GM18868 (cell line): Measurements from ENCODE around the gene IL1RN.
"Not testable (repeated sequence)": the region's sequence is repeated elsewhere in the genome, so short reads cannot be mapped to it uniquely, and the experiment has no call there.

Experiments
- ATAC-seq: cut with Tn5 transposase; IDR thresholded peaks from one replicate; pipeline ENCODE4 v1.9.1; 2021; ENCODE audit warnings: mild to moderate bottlenecking, moderate library complexity; ENCODE audit not compliant: unreplicated experiment

The IL1RN gene, protein sequence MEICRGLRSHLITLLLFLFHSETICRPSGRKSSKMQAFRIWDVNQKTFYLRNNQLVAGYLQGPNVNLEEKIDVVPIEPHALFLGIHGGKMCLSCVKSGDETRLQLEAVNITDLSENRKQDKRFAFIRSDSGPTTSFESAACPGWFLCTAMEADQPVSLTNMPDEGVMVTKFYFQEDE

DNA sequence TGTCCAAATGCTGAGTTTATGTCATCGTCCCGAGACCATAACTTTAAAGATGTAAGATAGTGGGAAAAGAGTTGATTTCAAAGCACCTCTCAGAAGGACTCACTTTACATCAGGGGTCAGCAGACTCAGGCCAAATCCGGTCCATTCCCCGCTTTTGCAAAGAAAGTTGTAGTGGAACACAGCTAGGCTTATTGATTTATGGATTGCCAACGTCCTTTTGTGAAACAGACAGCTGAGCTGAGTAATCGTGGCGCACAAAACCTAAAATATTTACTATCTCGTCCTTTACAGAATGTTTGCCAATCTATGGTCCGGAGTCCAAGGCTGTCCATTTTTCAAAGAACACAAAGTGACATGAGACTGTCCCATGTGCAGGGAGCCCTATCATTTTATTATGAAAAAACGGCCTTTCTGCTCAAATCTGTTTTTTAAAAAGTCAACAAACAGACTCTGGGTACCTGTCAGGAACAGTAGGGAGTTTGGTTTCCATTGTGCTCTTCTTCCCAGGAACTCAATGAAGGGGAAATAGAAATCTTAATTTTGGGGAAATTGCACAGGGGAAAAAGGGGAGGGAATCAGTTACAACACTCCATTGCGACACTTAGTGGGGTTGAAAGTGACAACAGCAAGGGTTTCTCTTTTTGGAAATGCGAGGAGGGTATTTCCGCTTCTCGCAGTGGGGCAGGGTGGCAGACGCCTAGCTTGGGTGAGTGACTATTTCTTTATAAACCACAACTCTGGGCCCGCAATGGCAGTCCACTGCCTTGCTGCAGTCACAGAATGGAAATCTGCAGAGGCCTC lies at the start of gene IL1RN:
Gene IL1RN, plus strand, starts transcription at position 754 of the 801 bp plus-strand sequence. Its CDS starts 27 bp downstream, at position 781.
- ATAC-seq: no peak

DNA sequence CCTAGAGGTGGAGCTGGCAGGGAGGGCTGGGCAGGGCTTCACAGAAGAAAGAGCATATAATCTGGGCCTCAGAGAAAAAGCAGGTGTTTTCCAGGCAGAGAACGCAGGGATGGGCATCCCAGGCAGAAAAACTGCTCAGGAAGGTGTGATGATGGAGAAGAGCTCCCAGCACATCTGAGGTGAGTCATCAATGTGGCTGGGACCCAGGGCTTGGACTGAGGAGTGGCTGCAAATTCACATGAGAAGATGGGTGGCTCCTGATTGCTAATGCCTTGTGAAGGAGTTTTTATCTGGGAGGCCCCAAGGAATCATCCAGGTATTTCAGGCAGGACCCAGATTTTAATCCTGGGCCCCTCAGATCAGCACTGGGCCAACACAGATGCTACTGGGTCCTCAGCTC lies 49.5 kb upstream of the IL1RN start:
- no peak for ATAC-seq

DNA sequence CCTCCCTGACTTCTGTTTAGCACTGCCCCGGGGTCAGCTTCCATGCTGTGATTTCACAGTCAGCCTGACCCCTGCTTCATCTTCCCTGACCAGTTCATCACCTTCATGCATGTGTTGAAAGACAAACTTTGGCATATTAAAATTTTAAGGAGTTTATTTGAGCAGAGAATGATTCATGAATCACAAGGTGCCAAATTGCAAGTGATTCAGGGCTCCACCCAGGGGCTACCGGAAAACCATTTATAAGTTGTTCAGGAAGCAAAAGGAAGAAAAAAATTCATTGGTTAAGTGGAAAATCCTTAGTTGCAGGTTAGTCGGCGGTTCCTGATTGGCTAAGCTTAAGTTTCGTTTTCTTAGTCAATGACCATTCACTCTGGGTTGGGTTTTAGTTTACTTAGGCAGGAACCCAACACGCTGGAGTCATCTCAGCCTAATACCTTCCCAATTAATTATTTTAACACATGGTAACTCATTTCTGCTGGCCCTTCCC lies 49.0 kb upstream of the IL1RN start:
- ATAC-seq: no peak

DNA sequence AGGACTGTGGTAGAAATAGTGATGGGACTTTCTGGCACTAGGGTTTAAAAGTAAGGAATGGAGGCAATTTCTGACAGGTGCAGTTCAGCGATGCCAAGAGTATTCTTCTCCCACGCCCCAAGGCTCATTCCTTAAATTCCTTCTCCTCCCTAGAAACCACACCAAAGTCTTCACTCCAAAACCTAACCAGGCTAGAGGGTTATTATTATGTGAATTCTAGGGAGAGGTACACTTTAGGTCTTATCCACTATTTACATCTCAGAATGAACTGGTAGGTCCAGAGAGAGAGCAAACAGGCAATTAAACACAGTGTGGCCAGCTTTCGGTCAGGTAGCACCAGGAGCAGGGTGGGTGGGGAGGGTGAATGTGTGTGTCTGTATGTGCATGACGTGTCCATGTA lies 48.3 kb upstream of the IL1RN start:
- no peak for ATAC-seq

DNA sequence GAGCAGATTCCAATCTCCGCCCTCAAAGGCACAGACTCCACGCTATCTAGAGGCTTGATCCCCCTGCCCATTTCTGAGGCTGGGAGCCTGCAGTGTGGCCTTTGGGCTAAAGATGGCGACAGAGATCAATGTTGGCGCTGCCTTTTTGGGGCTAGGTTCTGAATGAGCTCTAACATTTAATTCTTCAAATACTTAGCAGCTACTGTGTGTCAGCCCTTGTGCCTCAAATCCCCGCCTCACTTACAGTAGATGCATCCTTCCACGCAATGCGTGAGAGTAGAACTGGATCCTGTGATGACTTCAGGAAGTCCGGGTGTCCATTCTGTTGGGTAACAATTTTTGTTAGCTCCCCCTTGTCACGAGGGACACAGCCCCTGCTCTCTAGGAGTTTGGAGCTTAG lies 47.3 kb upstream of the IL1RN start:
- peak; percentile 46 for ATAC-seq

DNA sequence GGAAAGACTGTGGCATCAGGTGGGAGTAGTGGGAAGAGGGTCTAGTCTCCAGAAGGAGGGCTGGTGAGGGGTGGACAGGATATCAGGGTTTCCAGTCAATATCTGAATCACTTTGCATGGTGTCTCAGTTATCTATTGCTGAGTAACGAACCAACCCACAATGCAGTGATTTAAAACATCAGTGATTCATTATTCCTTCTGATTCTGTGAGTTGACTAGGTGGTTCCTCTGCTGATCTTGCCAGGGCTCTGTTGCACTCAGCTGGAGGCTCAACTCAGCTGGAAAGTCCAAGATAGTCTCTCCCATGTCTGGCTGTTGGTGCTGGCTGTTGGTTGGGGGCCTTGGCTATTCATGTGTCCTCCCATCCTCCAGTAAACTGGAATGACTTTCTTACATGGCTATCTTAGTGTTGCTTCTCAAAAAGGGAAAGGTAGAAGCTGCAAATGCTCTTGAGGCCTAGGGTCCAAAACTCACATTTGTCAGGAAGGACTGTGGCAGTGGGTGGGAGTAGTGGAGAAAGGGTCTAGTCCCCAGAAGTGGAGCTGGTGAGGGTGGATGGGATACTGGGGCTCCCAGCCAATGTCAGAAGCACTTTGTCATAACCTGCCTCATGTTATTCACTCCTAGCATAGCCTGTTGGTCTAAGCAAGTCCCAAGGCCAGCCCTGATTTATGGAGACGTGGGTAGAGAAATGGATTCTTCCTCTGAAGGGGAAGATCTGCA lies 45.7 kb upstream of the IL1RN start:
- ATAC-seq: no peak

DNA sequence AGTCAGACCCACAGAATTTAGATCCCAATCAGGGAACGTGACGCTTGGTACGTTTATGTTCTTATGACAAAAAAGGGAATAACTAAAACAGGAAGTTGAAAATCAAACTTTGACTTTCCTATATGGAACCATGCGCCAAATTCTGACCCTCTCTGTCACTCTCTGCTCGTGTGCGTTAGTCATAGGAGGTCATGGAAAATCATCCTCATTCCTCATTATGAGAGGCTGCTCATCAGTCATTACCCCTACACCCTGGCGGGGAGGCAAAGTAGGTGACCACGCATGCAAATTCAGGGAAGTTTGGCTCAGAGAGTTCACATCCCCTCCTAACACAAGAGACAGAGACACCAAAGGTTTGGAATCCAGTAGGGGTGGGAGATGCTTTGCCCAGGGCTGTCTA lies 44.1 kb upstream of the IL1RN start:
- no peak for ATAC-seq

DNA sequence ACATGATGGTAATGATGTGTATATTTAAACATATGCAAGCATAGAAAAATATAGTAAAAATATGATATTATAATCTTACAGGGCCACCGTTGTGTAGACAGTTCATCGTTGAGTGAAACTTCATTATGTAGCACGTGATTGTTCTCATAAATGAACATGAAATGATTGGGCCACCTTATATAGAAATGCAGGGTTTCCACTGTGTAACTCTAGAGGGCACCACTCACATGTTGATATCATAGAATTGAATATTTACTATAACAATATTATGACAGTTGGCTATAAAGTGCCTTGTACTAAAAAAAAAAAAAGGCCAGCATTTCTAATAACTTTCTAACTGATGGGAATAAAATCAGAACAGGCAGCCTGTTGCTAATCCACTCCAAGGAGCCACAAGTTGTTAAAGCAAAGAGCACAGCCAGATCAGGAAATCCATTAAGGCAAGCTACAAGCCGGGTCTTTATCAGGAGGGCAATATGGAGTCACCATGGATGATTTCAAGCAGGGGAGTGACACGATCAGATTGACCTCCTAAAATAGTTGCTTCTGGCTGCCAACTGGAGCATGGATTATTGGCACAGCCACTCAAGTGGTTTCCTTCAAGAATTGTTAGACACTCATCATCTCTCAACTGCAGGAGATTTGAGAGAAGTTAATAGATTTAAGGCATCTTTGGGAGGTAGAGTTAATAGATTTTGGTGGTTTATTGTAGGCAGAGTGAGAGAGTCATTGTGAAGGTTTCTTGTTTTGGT lies 43.0 kb upstream of the IL1RN start:
- no peak for ATAC-seq

DNA sequence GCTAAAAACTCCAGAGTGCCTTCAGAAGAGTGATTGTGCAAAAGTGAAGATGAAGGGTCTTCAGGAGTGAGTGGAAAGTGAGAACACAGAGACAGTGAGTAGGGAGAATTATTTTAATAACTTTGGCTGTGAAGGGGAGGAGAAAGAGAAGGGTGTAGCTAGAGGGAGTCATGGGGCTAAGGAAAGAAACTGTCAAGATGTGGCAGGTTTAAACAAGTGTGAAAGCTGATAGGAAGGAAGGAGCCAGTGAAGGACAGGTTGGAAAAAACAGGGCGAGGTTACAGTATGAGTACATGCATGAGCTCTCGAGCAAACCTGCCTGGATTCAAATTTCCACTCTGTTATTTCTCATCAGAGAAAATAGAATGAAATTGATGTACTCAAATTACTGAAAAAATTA lies 41.9 kb upstream of the IL1RN start:
- no peak for ATAC-seq

DNA sequence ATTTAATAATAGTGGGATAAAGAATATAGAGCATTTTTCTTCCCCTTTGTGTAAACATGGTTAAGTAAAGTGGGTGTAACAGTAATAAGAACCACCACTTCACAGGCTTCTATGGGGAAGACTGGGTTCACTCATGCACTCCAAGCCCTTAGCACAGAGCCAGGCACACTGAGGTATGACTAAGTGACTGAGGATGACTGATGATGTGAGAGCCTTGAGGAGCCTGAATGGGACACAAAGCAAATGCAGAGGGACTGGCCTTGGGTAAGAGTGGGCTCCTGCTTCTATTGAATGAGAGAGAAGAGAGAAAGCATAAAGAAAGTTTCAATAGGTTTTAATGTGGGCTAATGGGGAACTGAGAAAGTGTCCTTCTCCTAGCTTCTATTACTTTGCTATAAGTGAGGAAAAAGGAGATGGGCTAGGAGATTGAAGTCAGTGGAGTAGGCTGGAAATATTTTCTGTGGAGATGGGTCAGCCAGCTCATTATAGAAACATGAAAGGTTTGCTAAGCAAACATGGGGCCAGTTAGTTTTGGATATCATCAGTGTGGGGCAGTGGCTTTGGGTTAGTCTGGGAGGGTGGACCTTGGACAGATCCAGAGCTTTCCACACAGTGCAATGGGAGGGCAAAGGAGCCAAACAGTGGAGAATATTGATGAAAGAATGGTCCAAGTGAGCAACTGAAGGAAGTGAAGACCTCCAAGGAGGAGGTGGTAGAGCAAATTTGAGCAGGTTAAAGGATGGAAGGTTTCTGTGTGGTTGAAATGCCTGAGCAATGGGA lies 39.0 kb upstream of the IL1RN start:
- no peak for ATAC-seq

DNA sequence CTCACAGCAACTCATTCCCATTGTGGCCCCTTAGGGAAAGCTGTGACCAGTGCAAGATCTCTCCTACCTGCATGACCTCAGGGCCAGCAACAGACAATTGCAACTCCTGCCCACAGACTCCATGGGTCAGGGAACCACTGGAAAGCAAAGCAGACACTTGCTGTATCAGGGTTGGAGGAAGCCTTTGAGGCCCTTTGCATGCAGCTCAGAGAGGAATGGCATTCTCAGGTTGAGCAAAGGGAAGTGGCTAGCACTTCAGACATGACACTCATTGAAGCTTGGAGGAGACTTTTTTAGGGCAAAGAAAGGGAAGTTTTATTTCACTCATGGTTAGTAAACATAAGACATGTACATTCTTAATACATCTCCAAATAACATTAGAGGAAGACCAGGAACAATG lies 37.5 kb upstream of the IL1RN start:
- no peak for ATAC-seq

DNA sequence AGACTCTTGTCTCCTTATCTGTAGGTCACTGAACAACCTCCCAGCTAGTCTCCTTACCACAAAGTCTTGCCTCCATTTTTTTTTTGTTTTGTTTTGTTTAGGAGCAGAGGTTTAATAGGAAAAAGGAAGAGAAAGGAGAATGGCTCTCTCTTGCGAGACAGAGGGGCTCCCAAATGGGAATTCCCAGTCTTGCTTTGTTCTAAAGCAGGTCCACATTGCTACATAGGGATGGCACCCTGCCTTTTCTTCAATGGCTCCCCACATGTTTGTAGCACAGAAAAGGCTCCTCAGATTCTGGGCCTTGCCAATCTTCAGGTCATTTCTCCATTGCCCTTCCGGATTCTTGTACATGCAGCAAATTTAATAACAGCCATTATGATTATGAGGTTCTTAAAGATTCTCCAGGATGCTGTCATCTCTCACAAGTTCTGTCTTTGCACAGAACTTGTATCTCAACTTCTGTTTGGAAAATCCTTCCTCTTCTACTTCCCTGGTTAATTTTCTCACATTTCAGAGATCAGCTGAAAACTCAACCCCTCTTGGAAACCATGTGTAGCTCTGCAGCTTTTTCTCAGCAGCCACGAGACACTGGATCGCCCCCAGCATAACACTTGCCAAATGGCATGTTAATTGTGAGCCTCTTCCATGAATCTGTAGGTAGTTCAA lies 36.0 kb upstream of the IL1RN start:
- no peak for ATAC-seq

DNA sequence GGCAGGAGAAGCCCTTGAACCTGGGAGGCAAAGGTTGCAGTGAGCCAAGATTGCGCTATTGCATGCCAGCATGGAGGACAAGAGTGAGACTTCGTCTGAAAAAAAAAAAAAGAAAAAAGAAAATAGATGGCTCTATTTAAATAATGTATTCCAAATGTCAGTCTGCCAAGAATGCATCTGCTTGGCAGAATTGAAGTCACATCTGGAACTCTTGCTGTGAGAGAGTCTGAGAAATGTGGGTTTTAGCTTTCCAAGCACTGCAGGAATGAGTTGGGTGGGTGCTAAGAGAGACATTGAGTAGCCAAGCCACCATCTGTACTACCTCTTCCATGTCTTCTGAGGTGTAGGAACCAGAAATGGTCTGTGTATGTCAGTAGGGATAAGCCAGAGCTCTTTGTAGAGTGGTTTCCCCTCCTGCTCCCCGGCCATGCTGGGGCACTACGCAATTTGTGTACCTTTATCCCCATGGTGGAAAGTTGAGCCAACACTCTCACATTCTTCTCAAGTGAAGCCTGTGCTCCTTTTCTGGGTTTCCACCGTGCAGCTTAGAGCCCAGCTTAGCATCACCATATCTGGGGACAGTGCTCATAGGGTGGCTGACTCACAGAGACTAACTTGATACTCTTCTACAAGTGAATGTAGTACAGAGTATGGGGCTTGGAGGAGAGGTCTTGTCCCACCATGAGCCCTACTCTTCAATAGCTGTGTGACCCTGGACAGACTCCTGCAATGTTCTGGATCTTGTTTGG lies 34.4 kb upstream of the IL1RN start:
- no peak for ATAC-seq

DNA sequence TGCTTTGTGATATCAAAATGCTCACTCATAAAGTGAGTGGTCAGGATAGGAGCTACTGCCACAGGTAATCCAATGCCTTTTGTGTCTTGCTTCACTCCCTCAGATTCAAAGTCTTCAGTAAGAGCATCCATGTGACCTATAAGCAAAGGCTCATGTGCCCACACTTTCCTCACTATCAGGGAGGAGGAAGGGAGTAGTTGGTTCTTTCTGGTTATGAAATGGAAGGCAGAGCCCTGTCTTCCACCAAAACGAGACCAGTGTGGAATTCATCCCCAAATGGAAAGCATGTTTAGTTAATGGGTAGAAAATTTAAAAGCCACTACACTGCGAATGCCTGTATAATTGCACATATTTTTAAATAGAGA lies 33.8 kb upstream of the IL1RN start:
- ATAC-seq: no peak

DNA sequence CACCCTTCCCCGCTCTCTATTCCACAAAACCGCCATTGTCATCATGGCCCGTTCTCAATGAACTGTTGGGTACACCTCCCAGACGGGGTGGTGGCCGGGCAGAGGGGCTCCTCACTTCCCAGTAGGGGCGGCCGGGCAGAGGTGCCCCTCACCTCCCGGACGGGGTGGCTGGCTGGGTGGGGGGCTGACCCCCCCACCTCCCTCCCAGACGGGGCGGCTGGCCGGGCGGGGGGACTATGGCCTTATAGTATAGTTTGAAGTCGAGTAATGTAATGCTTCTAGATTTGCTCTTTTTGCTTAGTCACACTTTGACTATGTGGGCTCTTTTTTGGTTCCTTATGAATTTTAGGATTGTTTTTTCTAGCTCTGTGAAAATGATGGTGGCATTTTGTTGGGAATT lies 31.1 kb upstream of the IL1RN start:
- ATAC-seq: not testable (repeated sequence)

DNA sequence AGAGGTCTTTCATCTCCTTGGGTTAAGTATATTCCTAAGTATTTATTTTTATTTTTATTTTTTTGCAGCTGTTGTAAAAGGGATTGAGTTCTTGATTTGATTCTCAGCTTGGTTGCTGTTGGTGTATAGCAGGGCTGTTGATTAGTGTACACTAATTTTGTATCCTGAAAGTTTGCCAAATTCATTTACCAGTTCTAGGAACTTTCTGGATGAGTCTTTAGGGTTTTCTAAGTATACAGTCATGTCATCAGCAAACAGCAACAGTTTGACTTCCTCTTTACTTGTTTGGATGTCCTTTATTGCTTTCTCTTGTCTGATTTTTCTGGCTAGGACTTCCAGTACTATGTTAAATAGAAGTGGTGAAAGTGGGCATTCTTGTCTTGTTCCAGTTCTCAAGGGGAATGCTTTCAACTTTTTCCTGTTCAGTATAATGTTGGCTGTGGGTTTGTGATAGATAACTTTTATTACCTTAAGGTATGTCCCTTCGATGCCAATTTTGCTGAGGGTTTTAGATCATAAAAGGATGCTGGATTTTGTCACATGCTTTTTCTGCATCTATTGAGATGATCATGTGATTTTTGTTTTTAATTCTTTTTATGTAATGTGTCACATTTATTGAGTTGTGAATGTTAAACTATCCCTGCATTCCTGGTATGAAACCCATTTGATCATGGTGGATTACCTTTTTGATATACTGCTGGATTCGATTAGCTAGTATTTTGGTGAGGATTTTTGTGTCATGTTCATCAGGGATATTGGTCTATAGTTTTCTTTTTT lies 30.4 kb upstream of the IL1RN start:
- not testable (repeated sequence) for ATAC-seq

DNA sequence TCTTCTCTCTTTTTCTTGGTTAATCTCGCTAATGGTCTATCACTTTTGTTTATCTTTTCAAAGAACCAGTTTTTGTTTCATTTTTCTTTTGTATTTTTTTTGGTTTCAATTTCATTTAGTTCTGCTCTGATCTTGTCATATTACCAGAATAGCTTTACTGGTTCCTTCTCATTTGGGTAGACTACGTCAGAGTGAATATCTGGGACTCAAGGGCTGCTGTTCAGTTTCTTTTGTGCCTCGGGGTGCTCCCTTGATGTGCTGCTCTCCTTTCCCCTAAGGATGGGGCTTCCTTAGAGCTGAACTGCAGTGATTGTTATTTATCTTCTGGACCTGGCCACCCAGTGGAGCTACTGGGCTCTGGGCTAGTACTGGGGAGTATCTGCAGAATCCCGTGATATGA lies 29.4 kb upstream of the IL1RN start:
- no peak for ATAC-seq

DNA sequence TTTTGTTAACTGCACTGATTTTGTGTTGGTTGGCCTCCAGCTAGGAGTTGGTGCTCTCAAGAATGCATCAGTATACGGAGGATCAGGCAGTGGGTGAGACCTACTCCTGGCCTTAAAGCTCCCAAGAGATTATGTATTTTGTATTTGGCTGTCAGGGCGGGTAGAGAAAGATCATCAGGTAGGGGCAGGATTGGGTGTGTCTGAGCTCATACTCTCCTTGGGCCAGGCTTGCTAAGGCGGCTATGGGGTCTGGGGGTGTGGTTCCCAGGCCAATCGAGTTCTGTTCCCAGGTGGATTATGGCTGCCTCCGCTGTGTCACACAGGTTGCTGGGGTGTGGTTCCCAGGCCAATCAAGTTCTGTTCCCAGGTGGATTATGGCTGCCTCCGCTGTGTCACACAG lies 28.9 kb upstream of the IL1RN start:
- no peak for ATAC-seq
